ENCODE results near the gene RBM12. TPM values are rescaled to one million over a fixed set of nuclear protein-coding genes. Genes with fewer than 3 reads are reported as not detected.

RBM12 gene
- total RNA-seq, 1 donor from 2014 or later: 88.4 TPM

DNA sequence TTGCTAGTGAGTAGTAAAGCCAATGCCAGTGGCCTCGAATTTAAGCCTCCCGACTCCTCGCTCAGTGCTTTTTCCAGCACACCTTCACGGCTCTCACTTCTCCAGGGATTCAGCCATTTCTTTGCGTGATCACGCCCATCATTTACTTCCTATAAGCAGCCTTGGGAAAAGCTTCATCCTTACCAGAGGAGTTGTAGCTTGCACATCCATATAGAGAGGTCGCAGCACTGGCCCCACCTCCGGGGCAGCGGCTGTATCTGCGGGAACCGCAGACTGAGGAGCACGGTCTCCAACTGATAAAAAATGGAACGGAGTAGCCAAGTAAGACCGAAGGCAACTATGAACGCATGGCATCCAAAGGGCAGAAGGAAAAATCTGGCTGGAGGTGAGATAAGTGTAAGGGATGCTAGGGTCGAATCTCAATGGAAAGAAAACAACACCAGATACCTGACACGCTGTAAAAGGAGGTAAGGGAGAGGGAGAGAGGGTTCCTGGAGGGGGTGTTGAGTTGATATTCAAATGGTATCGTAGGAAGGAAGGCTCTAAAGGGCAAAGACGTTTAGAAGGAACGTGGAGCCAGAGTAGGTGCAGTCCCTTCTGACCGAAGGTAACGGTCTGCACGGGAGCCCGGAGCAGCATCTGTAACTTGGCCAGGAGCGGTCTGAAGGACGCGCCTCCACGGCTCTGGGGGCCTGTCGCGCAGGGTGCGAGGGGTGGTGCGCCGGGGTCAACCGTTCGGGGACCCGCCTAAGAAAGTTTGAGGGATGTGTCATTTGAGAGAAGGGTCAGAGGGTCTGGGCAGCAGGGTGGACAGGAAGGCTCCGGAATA is 33.8 kb upstream of the RBM12 start:
- H3K9me3 Mint-ChIP-seq (ENCODE audit: unreplicated experiment): no peaks in the 10 kb centered on the region
- peaks cover 24% of the 10 kb centered on the region for H3K4me1 Mint-ChIP-seq (ENCODE audit: low read depth, unreplicated experiment)
- H3K4me3 ChIP-seq (ENCODE audit: insufficient read depth, low read depth, low read length): peak overlapping the region; percentile 97
- peak overlapping the region; percentile 96 for H3K4me3 Mint-ChIP-seq (ENCODE audit: unreplicated experiment)
- peak overlapping the region; percentile 97 for H3K9ac ChIP-seq (ENCODE audit: low read length)
- FAIRE-seq (no peak), DNase-seq (ENCODE audit: low read depth) (no peak)
- H3K27ac Mint-ChIP-seq (ENCODE audit: unreplicated experiment): peak overlapping the region; percentile 70
- H3K27ac ChIP-seq (ENCODE audit: low read depth, low read length): peak overlapping the region; percentile 94
- no peaks in the 10 kb centered on the region for H3K27me3 ChIP-seq (ENCODE audit: insufficient read depth, low read length)
- H2AFZ ChIP-seq (ENCODE audit: low read depth, low read length): peak overlapping the region; percentile 75
- peaks cover 40% of the 10 kb centered on the region for H4K20me1 ChIP-seq (ENCODE audit: insufficient read depth, low read length)
- TF ChIP-seq, protein P1, sequence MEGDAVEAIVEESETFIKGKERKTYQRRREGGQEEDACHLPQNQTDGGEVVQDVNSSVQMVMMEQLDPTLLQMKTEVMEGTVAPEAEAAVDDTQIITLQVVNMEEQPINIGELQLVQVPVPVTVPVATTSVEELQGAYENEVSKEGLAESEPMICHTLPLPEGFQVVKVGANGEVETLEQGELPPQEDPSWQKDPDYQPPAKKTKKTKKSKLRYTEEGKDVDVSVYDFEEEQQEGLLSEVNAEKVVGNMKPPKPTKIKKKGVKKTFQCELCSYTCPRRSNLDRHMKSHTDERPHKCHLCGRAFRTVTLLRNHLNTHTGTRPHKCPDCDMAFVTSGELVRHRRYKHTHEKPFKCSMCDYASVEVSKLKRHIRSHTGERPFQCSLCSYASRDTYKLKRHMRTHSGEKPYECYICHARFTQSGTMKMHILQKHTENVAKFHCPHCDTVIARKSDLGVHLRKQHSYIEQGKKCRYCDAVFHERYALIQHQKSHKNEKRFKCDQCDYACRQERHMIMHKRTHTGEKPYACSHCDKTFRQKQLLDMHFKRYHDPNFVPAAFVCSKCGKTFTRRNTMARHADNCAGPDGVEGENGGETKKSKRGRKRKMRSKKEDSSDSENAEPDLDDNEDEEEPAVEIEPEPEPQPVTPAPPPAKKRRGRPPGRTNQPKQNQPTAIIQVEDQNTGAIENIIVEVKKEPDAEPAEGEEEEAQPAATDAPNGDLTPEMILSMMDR (IDR thresholded peaks at IDR 0.05; ENCODE audit: insufficient read depth, low read depth, low read length): no peak
- TF ChIP-seq EZH2 (IDR thresholded peaks at IDR 0.05; ENCODE audit: insufficient read depth, low read length): no peak
- H3K4me1 ChIP-seq (ENCODE audit: insufficient read depth, low read length): peaks cover 19% of the 10 kb centered on the region
- peak overlapping the region; percentile 100 for H3K4me2 ChIP-seq (ENCODE audit: low read length)
- H3K27me3 Mint-ChIP-seq (ENCODE audit: low read depth, unreplicated experiment): no peaks in the 10 kb centered on the region
- H3K36me3 ChIP-seq (ENCODE audit: insufficient read depth, low read length): peaks cover 19% of the 10 kb centered on the region
- peaks cover 23% of the 10 kb centered on the region for H3K36me3 Mint-ChIP-seq (ENCODE audit: low read depth, unreplicated experiment)
- H3K9me3 ChIP-seq (ENCODE audit: insufficient read depth, low read depth, low read length): no peaks in the 10 kb centered on the region
- H3K79me2 ChIP-seq (ENCODE audit: insufficient read depth, low read length): peaks cover 55% of the 10 kb centered on the region

DNA sequence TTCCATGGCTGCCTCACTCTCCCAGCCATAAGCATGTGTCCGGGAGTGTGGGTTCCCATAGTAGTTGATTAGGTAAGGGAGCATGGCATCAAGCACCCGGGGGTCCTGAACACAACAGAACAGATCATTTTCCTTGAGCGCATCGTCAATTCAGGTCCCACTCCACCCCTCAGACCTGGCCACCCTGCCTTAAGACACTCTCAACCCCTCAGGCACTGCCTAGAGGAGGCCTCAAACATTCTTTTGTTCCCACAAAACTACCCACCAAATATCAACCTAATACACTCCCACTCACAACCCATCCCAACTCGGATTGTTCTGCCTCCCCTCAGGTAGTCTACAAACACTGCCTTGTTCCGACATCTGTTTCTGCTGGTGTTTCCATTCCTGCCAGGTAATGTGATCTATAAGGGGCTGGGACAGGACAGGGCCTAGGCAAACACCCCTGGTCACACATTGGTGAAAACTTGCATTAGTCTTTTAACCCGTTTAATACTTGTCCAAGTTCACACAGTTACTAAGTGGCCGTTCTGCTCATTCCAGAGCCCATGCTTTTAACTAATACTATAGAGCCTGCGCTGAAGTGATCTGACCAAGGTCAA is 33.1 kb upstream of the RBM12 start:
- Mint-ChIP-seq H3K4me3 (ENCODE audit: unreplicated experiment) (peak overlapping the region; percentile 96), H3K27ac (ENCODE audit: unreplicated experiment) (peak overlapping the region; percentile 60), H3K9me3 (ENCODE audit: unreplicated experiment) (no peaks in the 10 kb centered on the region), H3K27me3 (ENCODE audit: low read depth, unreplicated experiment) (no peaks in the 10 kb centered on the region), H3K4me1 (ENCODE audit: low read depth, unreplicated experiment) (peaks cover 23% of the 10 kb centered on the region), H3K36me3 (ENCODE audit: low read depth, unreplicated experiment) (peaks cover 24% of the 10 kb centered on the region)
- Histone ChIP-seq H3K4me2 (ENCODE audit: low read length) (peak overlapping the region; percentile 100), H3K4me3 (ENCODE audit: insufficient read depth, low read depth, low read length) (peak overlapping the region; percentile 97), H3K4me1 (ENCODE audit: insufficient read depth, low read length) (peaks cover 19% of the 10 kb centered on the region), H3K79me2 (ENCODE audit: insufficient read depth, low read length) (peaks cover 52% of the 10 kb centered on the region), H3K9ac (ENCODE audit: low read length) (peak overlapping the region; percentile 97), H3K9me3 (ENCODE audit: insufficient read depth, low read depth, low read length) (no peaks in the 10 kb centered on the region), H3K27me3 (ENCODE audit: insufficient read depth, low read length) (no peaks in the 10 kb centered on the region), H3K36me3 (ENCODE audit: insufficient read depth, low read length) (peaks cover 14% of the 10 kb centered on the region), H4K20me1 (ENCODE audit: insufficient read depth, low read length) (peaks cover 35% of the 10 kb centered on the region), H2AFZ (ENCODE audit: low read depth, low read length) (no peak overlapping the region), H3K27ac (ENCODE audit: low read depth, low read length) (no peak overlapping the region)
- FAIRE-seq (no peak), DNase-seq (ENCODE audit: low read depth) (no peak)
- TF ChIP-seq, protein P1 (IDR thresholded peaks at IDR 0.05; ENCODE audit: insufficient read depth, low read depth, low read length): no peak
- TF ChIP-seq EZH2 (IDR thresholded peaks at IDR 0.05; ENCODE audit: insufficient read depth, low read length): no peak

Data from astrocyte (in vitro differentiated cells and primary cell).